ENCODE measurements around the gene PPP1R16B.

- TF ChIP-seq CTCF (IDR thresholded peaks at IDR 0.05) (no peak), POLR2AphosphoS5 (IDR thresholded peaks at IDR 0.05) (no peak)
These were observed 99.9 kb downstream of the PPP1R16B start for GRCh38 chr20:38905375-38905774.

Measured in upper lobe of left lung (tissue), 4 donors.